Erythroblast (primary cell): ENCODE data around the gene DTNB.

ENCODE experiments used
- GATA1 ChIP-seq: IDR thresholded peaks from 2 replicates; pipeline ENCODE4 v1.6.1; 2011; ENCODE audit warnings: low read depth, mild to moderate bottlenecking, control low read depth, low read length, moderate library complexity
- POLR2A ChIP-seq: IDR thresholded peaks from 2 replicates; pipeline ENCODE4 v1.6.1; 2011; ENCODE audit warnings: mild to moderate bottlenecking, low read length

DNA sequence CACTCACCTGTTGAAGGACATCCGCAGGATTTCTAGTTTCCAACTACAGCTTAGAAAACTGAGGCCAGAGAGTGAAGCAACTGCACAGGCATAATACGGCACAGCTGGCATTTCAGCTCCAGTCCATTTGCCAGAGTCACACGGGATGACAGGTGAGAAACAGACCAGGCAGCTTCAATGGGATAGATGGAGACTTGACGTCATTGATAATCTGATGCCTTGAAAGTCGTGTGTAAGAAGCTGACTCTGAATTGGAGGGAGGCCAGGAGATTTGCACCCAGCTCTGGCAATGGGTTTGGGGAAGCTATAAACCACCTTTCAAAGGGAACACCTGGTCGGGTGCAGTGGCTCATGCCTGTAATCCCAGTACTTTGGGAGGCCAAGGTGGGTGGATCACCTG is 319.3 kb downstream of the DTNB start:
- TF ChIP-seq POLR2A (no peak), GATA1 (no peak)
